Stomach smooth muscle (tissue), 2 donors: ENCODE data around the gene FNDC11.

Experiments used
- H3K27ac ChIP-seq: one replicate; pipeline ENCODE4 v1.7.0; 2013; ENCODE audit warnings: mild to moderate bottlenecking, low read length, inconsistent platforms
- H3K27me3 ChIP-seq, 2 donors: one replicate each; pipeline ENCODE4 v1.7.0; 2013; ENCODE audit warnings: low read length in 2 of 2; ENCODE audit not compliant: insufficient read depth in 2 of 2, control insufficient read depth in 1 of 2
- H3K36me3 ChIP-seq, 2 donors: one replicate each; pipeline ENCODE4 v1.7.0; 2013; ENCODE audit warnings: low read length in 2 of 2; ENCODE audit not compliant: control insufficient read depth in 2 of 2, insufficient read depth in 2 of 2
- H3K4me1 ChIP-seq: one replicate; pipeline ENCODE4 v1.7.0; 2013; ENCODE audit warnings: low read length; ENCODE audit not compliant: control insufficient read depth, insufficient read depth
- H3K4me3 ChIP-seq, 2 donors: one replicate each; pipeline ENCODE4 v1.7.0; 2013; ENCODE audit warnings: low read length in 2 of 2
- H3K9ac ChIP-seq, 2 donors: one replicate each; pipeline ENCODE4 v1.7.0; 2013; ENCODE audit warnings: low read length in 2 of 2, mild to moderate bottlenecking in 1 of 2
- H3K9me3 ChIP-seq, 2 donors: one replicate each; pipeline ENCODE4 v1.7.0; 2013; ENCODE audit warnings: low read length in 2 of 2; ENCODE audit not compliant: control insufficient read depth in 2 of 2
- donor health status: healthy.
- donor health status: Pancreatic carcinoma.

Gene FNDC11

GRCh38 chr20:63525971-63526370 lies 28.0 kb upstream of the FNDC11 start:
- Histone ChIP-seq H3K27ac (no peak overlapping the region), H3K4me3 (no peak overlapping the region), H3K9me3 (no peaks in the 10 kb centered on the region), H3K36me3 (no peaks in the 10 kb centered on the region), H3K9ac (no peak overlapping the region), H3K27me3 (no peaks in the 10 kb centered on the region), H3K4me1 (peaks cover 15% of the 10 kb centered on the region)

- no peaks in the 10 kb centered on the region for H3K9me3 ChIP-seq
- no peaks in the 10 kb centered on the region for H3K27me3 ChIP-seq
- H3K27ac ChIP-seq: no peak overlapping the region
- peaks cover 5% of the 10 kb centered on the region for H3K4me1 ChIP-seq
- no peak overlapping the region for H3K4me3 ChIP-seq
- H3K36me3 ChIP-seq: no peaks in the 10 kb centered on the region
- H3K9ac ChIP-seq: no peak overlapping the region
Observed at GRCh38 chr20:63527184-63527583, 26.8 kb upstream of the FNDC11 start.

GRCh38 chr20:63529180-63529860 lies 24.6 kb upstream of the FNDC11 start:
- H3K9me3 ChIP-seq: no peaks in the 10 kb centered on the region
- peaks cover 9 to 10% of the 10 kb centered on the region in 2 donors for H3K27me3 ChIP-seq
- H3K4me3 ChIP-seq: no peak overlapping the region
- H3K36me3 ChIP-seq: no peaks in the 10 kb centered on the region
- H3K9ac ChIP-seq: no peak overlapping the region
- H3K4me1 ChIP-seq: no peaks in the 10 kb centered on the region
- H3K27ac ChIP-seq: no peak overlapping the region

GRCh38 chr20:63529861-63530787 lies 23.8 kb upstream of the FNDC11 start:
- H3K4me3 ChIP-seq: no peak overlapping the region
- H3K9ac ChIP-seq: no peak overlapping the region
- no peaks in the 10 kb centered on the region for H3K4me1 ChIP-seq
- no peak overlapping the region for H3K27ac ChIP-seq
- no peaks in the 10 kb centered on the region for H3K36me3 ChIP-seq
- H3K27me3 ChIP-seq: peaks cover 16 to 18% of the 10 kb centered on the region in 2 donors
- no peaks in the 10 kb centered on the region for H3K9me3 ChIP-seq

GRCh38 chr20:63530788-63531160 lies 23.2 kb upstream of the FNDC11 start:
- no peaks in the 10 kb centered on the region for H3K36me3 ChIP-seq
- no peaks in the 10 kb centered on the region for H3K9me3 ChIP-seq
- no peaks in the 10 kb centered on the region for H3K4me1 ChIP-seq
- H3K27me3 ChIP-seq: peaks cover 19 to 21% of the 10 kb centered on the region in 2 donors
- H3K4me3 ChIP-seq: no peak overlapping the region
- no peak overlapping the region for H3K9ac ChIP-seq
- no peak overlapping the region for H3K27ac ChIP-seq

- H3K27ac ChIP-seq: no peak overlapping the region
- H3K9ac ChIP-seq: no peak overlapping the region
- H3K27me3 ChIP-seq: peaks cover 24 to 29% of the 10 kb centered on the region in 2 donors
- H3K36me3 ChIP-seq: no peaks in the 10 kb centered on the region
- H3K9me3 ChIP-seq: no peaks in the 10 kb centered on the region
- H3K4me3 ChIP-seq: no peak overlapping the region
- H3K4me1 ChIP-seq: no peaks in the 10 kb centered on the region
Observed at GRCh38 chr20:63531686-63532448, 22.1 kb upstream of the FNDC11 start.

- Histone ChIP-seq H3K9me3 (no peaks in the 10 kb centered on the region), H3K27me3 (peaks cover 24 to 34% of the 10 kb centered on the region in 2 donors), H3K9ac (no peak overlapping the region), H3K36me3 (no peaks in the 10 kb centered on the region), H3K27ac (no peak overlapping the region), H3K4me3 (no peak overlapping the region), H3K4me1 (peaks cover 2% of the 10 kb centered on the region)
Observed at GRCh38 chr20:63532449-63532971, 21.4 kb upstream of the FNDC11 start.

- Histone ChIP-seq H3K27ac (no peak overlapping the region), H3K27me3 (peaks cover 24 to 34% of the 10 kb centered on the region in 2 donors), H3K9ac (no peak overlapping the region), H3K4me3 (no peak overlapping the region), H3K36me3 (no peaks in the 10 kb centered on the region), H3K9me3 (no peaks in the 10 kb centered on the region), H3K4me1 (peaks cover 6% of the 10 kb centered on the region)
Observed at GRCh38 chr20:63533388-63533787, 20.6 kb upstream of the FNDC11 start.

- Histone ChIP-seq H3K4me3 (no peak overlapping the region), H3K4me1 (peaks cover 6% of the 10 kb centered on the region), H3K9me3 (no peaks in the 10 kb centered on the region), H3K27ac (no peak overlapping the region), H3K27me3 (peaks cover 24 to 34% of the 10 kb centered on the region in 2 donors), H3K36me3 (no peaks in the 10 kb centered on the region), H3K9ac (no peak overlapping the region)
Observed at GRCh38 chr20:63533871-63534393, 20.0 kb upstream of the FNDC11 start.

- Histone ChIP-seq H3K9ac (no peak overlapping the region), H3K9me3 (no peaks in the 10 kb centered on the region), H3K4me3 (no peak overlapping the region), H3K4me1 (peaks cover 6% of the 10 kb centered on the region), H3K27ac (no peak overlapping the region), H3K36me3 (no peaks in the 10 kb centered on the region), H3K27me3 (peaks cover 24 to 34% of the 10 kb centered on the region in 2 donors)
Observed at GRCh38 chr20:63534427-63534830, 19.5 kb upstream of the FNDC11 start.
